ENCODE data around the gene SMYD3. TPM values are rescaled to one million over a fixed set of nuclear protein-coding genes. Genes with fewer than 3 reads are reported as not detected.

Gene SMYD3
- total RNA-seq, 1 experiment from 2014 or later: 25.5 TPM

- no peak overlapping the region for H3K4ac ChIP-seq (ENCODE audit: low read depth, low read length)
- H3K79me1 ChIP-seq (ENCODE audit: insufficient read depth, low read depth, low read length, poor library complexity, severe bottlenecking): no peaks in the 10 kb centered on the region
- no peak for DNase-seq
- H3K36me3 Mint-ChIP-seq (ENCODE audit: insufficient read depth in 1 of 3, low read depth in 3 of 3): no peaks in the 10 kb centered on the region
- H3K4me1 Mint-ChIP-seq: peaks cover 0 to 8% of the 10 kb centered on the region in 2 experiments; a peak in 2 of 4 replicates
- no peak overlapping the region for H2BK120ac ChIP-seq (ENCODE audit: low read depth, low read length, poor library complexity, severe bottlenecking)
- no peak overlapping the region for H3K18ac ChIP-seq (ENCODE audit: insufficient read length, low read depth, low read length)
- H3K56ac ChIP-seq (ENCODE audit: insufficient read length, low read depth, low read length): no peak overlapping the region
- H4K20me1 ChIP-seq (ENCODE audit: control insufficient read depth, insufficient read depth, insufficient read length): no peaks in the 10 kb centered on the region
- no peak overlapping the region for H3K27ac Mint-ChIP-seq
- H2BK20ac ChIP-seq (ENCODE audit: low read depth, low read length, poor library complexity, severe bottlenecking): no peak overlapping the region
- no peak overlapping the region for H3K14ac ChIP-seq (ENCODE audit: insufficient read depth, low read length)
- WGBS (ENCODE audit: extremely low coverage, insufficient read length, low lambda C conversion rate): no CpG with 5 or more reads among the region's 7 CpGs
- no peak overlapping the region for H3K27ac ChIP-seq (ENCODE audit: insufficient read length, low read depth, low read length)
- no peaks in the 10 kb centered on the region for H3K9me3 Mint-ChIP-seq
- no peak overlapping the region for H4K5ac ChIP-seq (ENCODE audit: insufficient read length, low read depth, low read length)
- no peaks in the 10 kb centered on the region for H3K79me2 ChIP-seq (ENCODE audit: insufficient read depth, low read length)
- 0 out of 2 replicates have a peak, but pooled peaks cover 3% of the 10 kb centered on the region for H3K4me1 ChIP-seq (ENCODE audit: insufficient read depth, low read length)
- no peaks in the 10 kb centered on the region for H3K9me3 ChIP-seq (ENCODE audit: control insufficient read depth, low read depth, low read length)
- H2AFZ ChIP-seq (ENCODE audit: low read length): no peak overlapping the region
- H3K27me3 ChIP-seq (ENCODE audit: insufficient read depth, low read length): no peaks in the 10 kb centered on the region
- H3K27me3 Mint-ChIP-seq (ENCODE audit: low read depth): no peaks in the 10 kb centered on the region
- H2AK5ac ChIP-seq (ENCODE audit: insufficient read length, low read length): no peak overlapping the region
- no peaks in the 10 kb centered on the region for H3K23me2 ChIP-seq (ENCODE audit: insufficient read length, low read depth, low read length, poor library complexity, severe bottlenecking)
- no peak overlapping the region for H4K91ac ChIP-seq (ENCODE audit: insufficient read length, low read depth, low read length)
- H2BK12ac ChIP-seq (ENCODE audit: insufficient read length, low read depth, low read length): no peak overlapping the region
- H3K4me2 ChIP-seq (ENCODE audit: insufficient read depth, insufficient read length, low read length): no peak overlapping the region
- H3T11ph ChIP-seq (ENCODE audit: low read length): no peak overlapping the region
- no peak overlapping the region for H3K4me3 Mint-ChIP-seq
- no peak overlapping the region for H4K8ac ChIP-seq (replicated peaks; ENCODE audit: insufficient read length, low read depth, low read length)
- TF ChIP-seq, protein P1, sequence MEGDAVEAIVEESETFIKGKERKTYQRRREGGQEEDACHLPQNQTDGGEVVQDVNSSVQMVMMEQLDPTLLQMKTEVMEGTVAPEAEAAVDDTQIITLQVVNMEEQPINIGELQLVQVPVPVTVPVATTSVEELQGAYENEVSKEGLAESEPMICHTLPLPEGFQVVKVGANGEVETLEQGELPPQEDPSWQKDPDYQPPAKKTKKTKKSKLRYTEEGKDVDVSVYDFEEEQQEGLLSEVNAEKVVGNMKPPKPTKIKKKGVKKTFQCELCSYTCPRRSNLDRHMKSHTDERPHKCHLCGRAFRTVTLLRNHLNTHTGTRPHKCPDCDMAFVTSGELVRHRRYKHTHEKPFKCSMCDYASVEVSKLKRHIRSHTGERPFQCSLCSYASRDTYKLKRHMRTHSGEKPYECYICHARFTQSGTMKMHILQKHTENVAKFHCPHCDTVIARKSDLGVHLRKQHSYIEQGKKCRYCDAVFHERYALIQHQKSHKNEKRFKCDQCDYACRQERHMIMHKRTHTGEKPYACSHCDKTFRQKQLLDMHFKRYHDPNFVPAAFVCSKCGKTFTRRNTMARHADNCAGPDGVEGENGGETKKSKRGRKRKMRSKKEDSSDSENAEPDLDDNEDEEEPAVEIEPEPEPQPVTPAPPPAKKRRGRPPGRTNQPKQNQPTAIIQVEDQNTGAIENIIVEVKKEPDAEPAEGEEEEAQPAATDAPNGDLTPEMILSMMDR (conservative IDR thresholded peaks at IDR 0.05): no peak
- no peak overlapping the region for H2BK5ac ChIP-seq (ENCODE audit: insufficient read length, low read length)
- H2BK15ac ChIP-seq (ENCODE audit: low read depth, low read length): no peak overlapping the region
- no peak overlapping the region for H3K9ac ChIP-seq (ENCODE audit: extremely low read depth, insufficient read length, low read length)
- no peak overlapping the region for H3K23ac ChIP-seq (ENCODE audit: insufficient read length, low read depth, low read length)
These were observed 523.6 kb downstream of the SMYD3 start for GRCh38 chr1:245983294-245983967.

All from H9 (cell line).